Measurements from ENCODE around the gene USP36. TPM values are rescaled to one million over a fixed set of nuclear protein-coding genes. Genes with fewer than 3 reads are reported as not detected.
"Not testable (repeated sequence)": the region's sequence is repeated elsewhere in the genome, so short reads cannot be mapped to it uniquely, and the experiment has no call there.

USP36 gene
- polyA plus RNA-seq, 3 donors = 4.4 to 30.0 (median 6.1) TPM

- no peak for DNase-seq
- peaks cover 0 to 2% (median 0%) of the 10 kb centered on the region in 7 donors for H3K9me3 Mint-ChIP-seq
- Histone ChIP-seq H3K4me1 (ENCODE audit: control insufficient read depth in 1 of 2, insufficient read depth in 2 of 2, low read length in 2 of 2) (peaks cover 63 to 81% of the 10 kb centered on the region in 2 donors), H3K27ac (ENCODE audit: low read depth in 1 of 2, low read length in 2 of 2) (peak overlapping the region; percentile 51 to 73), H3K4me2 (replicated peaks; ENCODE audit: extremely low read depth, low read length, poor library complexity, severe bottlenecking) (peak overlapping the region; percentile 57), H3K36me3 (replicated peaks in 1 of 2; ENCODE audit: control insufficient read depth in 1 of 2, insufficient read depth in 2 of 2, low read length in 2 of 2) (peaks cover 6 to 37% of the 10 kb centered on the region in 2 donors), H3K9ac (ENCODE audit: insufficient read depth, low read length, poor library complexity, severe bottlenecking) (peak overlapping the region; percentile 49), H4K20me1 (ENCODE audit: insufficient read depth, low read length) (peaks cover 80% of the 10 kb centered on the region), H3K27me3 (ENCODE audit: control insufficient read depth in 2 of 2, insufficient read depth in 2 of 2, low read length in 2 of 2) (no peaks in the 10 kb centered on the region), H2AFZ (ENCODE audit: insufficient read depth, low read depth, low read length, poor library complexity, severe bottlenecking) (no peak overlapping the region), H3K79me2 (ENCODE audit: insufficient read depth, low read length) (peaks cover 92% of the 10 kb centered on the region), H3K4me3 (replicated peaks in 1 of 3; ENCODE audit: low read depth in 2 of 3, low read length in 3 of 3) (peak overlapping the region in 1 of 3 experiments; percentile 42), H3K9me3 (replicated peaks in 1 of 2; ENCODE audit: control insufficient read depth in 1 of 2, insufficient read depth in 1 of 2, low read length in 2 of 2) (no peaks in the 10 kb centered on the region)
- intact Hi-C loops (cut with micrococcal nuclease) = no loop called here
- peaks cover 0 to 2% (median 2%) of the 10 kb centered on the region in 3 donors for H3K27me3 Mint-ChIP-seq (ENCODE audit: low read depth in 3 of 3)
- peak overlapping the region; percentile 73 to 97 (median 88) for H3K27ac Mint-ChIP-seq
- peaks cover 42 to 52% of the 10 kb centered on the region in 2 donors for H3K36me3 Mint-ChIP-seq
- peaks cover 68% of the 10 kb centered on the region for H3K4me1 Mint-ChIP-seq
- peak overlapping the region in 1 of 2 donors; percentile 62 for H3K4me3 Mint-ChIP-seq
- 90% methylated on average over 8 of the region's 14 CpGs for WGBS (ENCODE audit: insufficient coverage)
- TF ChIP-seq CTCF (IDR thresholded peaks at IDR 0.05) = no peak
Observed at GRCh38 chr17:78878871-78879527, 38.4 kb upstream of the USP36 start.

- 93% methylated on average over 14 of the region's 15 CpGs for WGBS (ENCODE audit: insufficient coverage)
- H3K79me2 ChIP-seq (ENCODE audit: insufficient read depth, low read length) = peaks cover 97% of the 10 kb centered on the region
- H3K27ac ChIP-seq (ENCODE audit: low read depth in 1 of 2, low read length in 2 of 2) = peak overlapping the region in 1 of 2 donors; percentile 73
- no peak for TF ChIP-seq CTCF (IDR thresholded peaks at IDR 0.05)
- peaks cover 13 to 45% of the 10 kb centered on the region in 2 donors for H3K36me3 ChIP-seq (replicated peaks in 1 of 2; ENCODE audit: control insufficient read depth in 1 of 2, insufficient read depth in 2 of 2, low read length in 2 of 2)
- Mint-ChIP-seq H3K27me3 (ENCODE audit: low read depth in 3 of 3) (peaks cover 0 to 2% (median 0%) of the 10 kb centered on the region in 3 donors), H3K4me1 (peaks cover 68% of the 10 kb centered on the region), H3K9me3 (peaks cover 0 to 2% (median 0%) of the 10 kb centered on the region in 7 donors), H3K4me3 (no peak overlapping the region), H3K27ac (peak overlapping the region in 4 of 7 donors; percentile 70 to 88 (median 83)), H3K36me3 (peaks cover 49 to 59% of the 10 kb centered on the region in 2 donors)
- H3K4me1 ChIP-seq (ENCODE audit: control insufficient read depth in 1 of 2, insufficient read depth in 2 of 2, low read length in 2 of 2) = peaks cover 56 to 74% of the 10 kb centered on the region in 2 donors
- H4K20me1 ChIP-seq (ENCODE audit: insufficient read depth, low read length) = peaks cover 83% of the 10 kb centered on the region
- no peak overlapping the region for H3K9ac ChIP-seq (ENCODE audit: insufficient read depth, low read length, poor library complexity, severe bottlenecking)
- intact Hi-C loops (cut with micrococcal nuclease) = no loop called here
- H3K4me3 ChIP-seq (replicated peaks in 1 of 3; ENCODE audit: low read depth in 2 of 3, low read length in 3 of 3) = no peak overlapping the region
- H3K9me3 ChIP-seq (replicated peaks in 1 of 2; ENCODE audit: control insufficient read depth in 1 of 2, insufficient read depth in 1 of 2, low read length in 2 of 2) = no peaks in the 10 kb centered on the region
- H3K4me2 ChIP-seq (replicated peaks; ENCODE audit: extremely low read depth, low read length, poor library complexity, severe bottlenecking) = no peak overlapping the region
- no peak for DNase-seq
- H2AFZ ChIP-seq (ENCODE audit: insufficient read depth, low read depth, low read length, poor library complexity, severe bottlenecking) = no peak overlapping the region
- H3K27me3 ChIP-seq (ENCODE audit: control insufficient read depth in 2 of 2, insufficient read depth in 2 of 2, low read length in 2 of 2) = no peaks in the 10 kb centered on the region
Observed at GRCh38 chr17:78878261-78878660, 37.6 kb upstream of the USP36 start.

- H3K27ac ChIP-seq (ENCODE audit: low read depth in 1 of 2, low read length in 2 of 2); H3K4me3 Mint-ChIP-seq; H3K4me2 ChIP-seq (replicated peaks; ENCODE audit: extremely low read depth, low read length, poor library complexity, severe bottlenecking); DNase-seq; H3K9ac ChIP-seq (ENCODE audit: insufficient read depth, low read length, poor library complexity, severe bottlenecking); H3K9me3 ChIP-seq (replicated peaks in 1 of 2; ENCODE audit: control insufficient read depth in 1 of 2, insufficient read depth in 1 of 2, low read length in 2 of 2); intact Hi-C loops (cut with micrococcal nuclease); H3K9me3 Mint-ChIP-seq; H3K27me3 ChIP-seq (ENCODE audit: control insufficient read depth in 2 of 2, insufficient read depth in 2 of 2, low read length in 2 of 2); H2AFZ ChIP-seq (ENCODE audit: insufficient read depth, low read depth, low read length, poor library complexity, severe bottlenecking); H3K4me3 ChIP-seq (replicated peaks in 1 of 3; ENCODE audit: low read depth in 2 of 3, low read length in 3 of 3); H3K27me3 Mint-ChIP-seq (ENCODE audit: low read depth in 3 of 3): not testable (repeated sequence)
- 100% methylated on average over 2 of the region's 8 CpGs for WGBS (ENCODE audit: insufficient coverage)
- Mint-ChIP-seq H3K27ac (peak overlapping the region in 6 of 7 donors; percentile 9 to 91 (median 80)), H3K36me3 (peaks cover 55 to 70% of the 10 kb centered on the region in 2 donors), H3K4me1 (peaks cover 64% of the 10 kb centered on the region)
- peaks cover 98% of the 10 kb centered on the region for H3K79me2 ChIP-seq (ENCODE audit: insufficient read depth, low read length)
- H4K20me1 ChIP-seq (ENCODE audit: insufficient read depth, low read length) = peaks cover 90% of the 10 kb centered on the region
- H3K4me1 ChIP-seq (ENCODE audit: control insufficient read depth in 1 of 2, insufficient read depth in 2 of 2, low read length in 2 of 2) = peaks cover 44 to 62% of the 10 kb centered on the region in 2 donors
- H3K36me3 ChIP-seq (replicated peaks in 1 of 2; ENCODE audit: control insufficient read depth in 1 of 2, insufficient read depth in 2 of 2, low read length in 2 of 2) = peaks cover 25 to 57% of the 10 kb centered on the region in 2 donors
Observed at GRCh38 chr17:78876954-78877517, 36.4 kb upstream of the USP36 start.

Data from CD14-positive monocyte (primary cell).